ENCODE data around the gene CARF.

- TF ChIP-seq TAF1 (IDR thresholded peaks at IDR 0.05; ENCODE audit: borderline replicate concordance, insufficient read depth, low read length) (no peak), REST (IDR thresholded peaks at IDR 0.05; ENCODE audit: insufficient read depth in 1 of 2, low read depth in 2 of 2, low read length in 2 of 2) (no peak), POLR2AphosphoS5 (IDR thresholded peaks at IDR 0.05; ENCODE audit: low read depth, low read length) (no peak)
These were observed 78.4 kb downstream of the CARF start for GRCh38 chr2:202990501-202990900.

Measured in PFSK-1 (cell line).